ENCODE measurements around the gene F2R.

F2R gene

GRCh38 chr5:76717222-76718083 is 1.5 kb downstream of the F2R start:
- Mint-ChIP-seq H3K4me1 (peaks cover 24% of the 10 kb centered on the region), H3K4me3 (peak overlapping the region; percentile 94), H3K27ac (no peak overlapping the region), H3K36me3 (ENCODE audit: low read depth) (peaks cover 9% of the 10 kb centered on the region), H3K9me3 (peaks cover 4% of the 10 kb centered on the region), H3K27me3 (ENCODE audit: low read depth, poor library complexity) (peaks cover 40% of the 10 kb centered on the region)
- TF ChIP-seq CTCF (IDR thresholded peaks at IDR 0.05), result no peak
- no peak for DNase-seq

- DNase-seq, result no peak
- peaks cover 24% of the 10 kb centered on the region for H3K4me1 Mint-ChIP-seq
- peaks cover 31% of the 10 kb centered on the region for H3K27me3 Mint-ChIP-seq (ENCODE audit: low read depth, poor library complexity)
- no peak for TF ChIP-seq CTCF (IDR thresholded peaks at IDR 0.05)
- peak overlapping the region; percentile 60 for H3K4me3 Mint-ChIP-seq
- H3K9me3 Mint-ChIP-seq, result peaks cover 4% of the 10 kb centered on the region
- peaks cover 14% of the 10 kb centered on the region for H3K36me3 Mint-ChIP-seq (ENCODE audit: low read depth)
- H3K27ac Mint-ChIP-seq, result no peak overlapping the region
Observed at GRCh38 chr5:76718381-76718832, 2.5 kb downstream of the F2R start.

- H3K27ac Mint-ChIP-seq, result no peak overlapping the region
- H3K4me3 Mint-ChIP-seq, result no peak overlapping the region
- peaks cover 27% of the 10 kb centered on the region for H3K27me3 Mint-ChIP-seq (ENCODE audit: low read depth, poor library complexity)
- H3K4me1 Mint-ChIP-seq, result peaks cover 24% of the 10 kb centered on the region
- H3K36me3 Mint-ChIP-seq (ENCODE audit: low read depth), result peaks cover 19% of the 10 kb centered on the region
- no peak for TF ChIP-seq CTCF (IDR thresholded peaks at IDR 0.05)
- peaks cover 4% of the 10 kb centered on the region for H3K9me3 Mint-ChIP-seq
- no peak for DNase-seq
Observed at GRCh38 chr5:76718880-76719279, 3.0 kb downstream of the F2R start.

- no peak for DNase-seq
- no peak overlapping the region for H3K27ac Mint-ChIP-seq
- H3K27me3 Mint-ChIP-seq (ENCODE audit: low read depth, poor library complexity), result peaks cover 8% of the 10 kb centered on the region
- no peak overlapping the region for H3K4me3 Mint-ChIP-seq
- peaks cover 13% of the 10 kb centered on the region for H3K9me3 Mint-ChIP-seq
- H3K4me1 Mint-ChIP-seq, result peaks cover 32% of the 10 kb centered on the region
- TF ChIP-seq CTCF (IDR thresholded peaks at IDR 0.05), result no peak
- H3K36me3 Mint-ChIP-seq (ENCODE audit: low read depth), result peaks cover 38% of the 10 kb centered on the region
Observed at GRCh38 chr5:76720988-76721569, 5.2 kb downstream of the F2R start.

- Mint-ChIP-seq H3K9me3 (peaks cover 34% of the 10 kb centered on the region), H3K36me3 (ENCODE audit: low read depth) (peaks cover 57% of the 10 kb centered on the region), H3K4me3 (no peak overlapping the region), H3K27me3 (ENCODE audit: low read depth, poor library complexity) (no peaks in the 10 kb centered on the region), H3K27ac (no peak overlapping the region), H3K4me1 (peaks cover 16% of the 10 kb centered on the region)
- TF ChIP-seq CTCF (IDR thresholded peaks at IDR 0.05), result no peak
- DNase-seq, result no peak
Observed at GRCh38 chr5:76723266-76723665, 7.3 kb downstream of the F2R start.

Data from nephron progenitor cell (in vitro differentiated cells).